Measurements from ENCODE around the gene MBP.

Gene MBP

DNA sequence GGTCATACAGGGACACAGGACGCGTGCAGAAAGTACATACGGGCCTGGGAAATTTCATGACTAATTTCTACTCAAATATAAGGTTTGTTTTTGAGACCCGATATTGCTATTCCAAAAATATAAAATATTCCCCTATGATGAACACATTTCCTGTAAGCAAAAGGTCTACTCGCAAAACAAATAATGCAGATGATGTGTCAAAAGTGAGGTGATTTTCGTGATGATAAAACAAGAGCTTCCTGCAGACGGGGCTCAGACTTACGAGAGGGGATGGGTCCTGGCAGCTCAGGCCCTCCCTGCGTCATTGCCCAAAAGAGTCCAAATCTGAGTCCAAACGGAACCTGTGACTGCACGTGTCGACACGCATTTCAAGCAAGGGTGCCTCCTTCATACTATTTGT is 62.7 kb downstream of the MBP start:
- no peak for TF ChIP-seq CTCF (conservative IDR thresholded peaks at IDR 0.05)
- no peak overlapping the region for H3K27ac ChIP-seq

DNA sequence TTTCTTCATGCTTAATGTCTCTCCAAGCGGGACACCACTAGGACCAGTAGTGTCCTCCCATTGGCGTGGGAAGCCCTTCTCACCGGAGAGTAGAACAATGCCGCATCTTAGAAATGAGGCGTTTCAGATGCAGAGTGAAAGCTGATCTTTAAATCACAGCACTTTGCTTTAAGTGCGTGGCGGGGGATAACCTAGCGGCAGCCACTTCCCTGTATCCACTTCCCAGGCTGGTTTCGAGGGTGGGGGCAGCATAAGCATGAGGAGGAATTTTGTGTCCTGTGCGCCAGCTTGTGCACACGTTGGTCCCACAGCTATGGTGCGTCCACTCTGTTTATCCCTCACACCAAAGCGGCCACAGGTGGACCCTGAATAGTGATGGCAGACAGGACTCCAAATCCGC is 63.1 kb downstream of the MBP start:
- H3K27ac ChIP-seq = no peak overlapping the region
- no peak for TF ChIP-seq CTCF (conservative IDR thresholded peaks at IDR 0.05)

DNA sequence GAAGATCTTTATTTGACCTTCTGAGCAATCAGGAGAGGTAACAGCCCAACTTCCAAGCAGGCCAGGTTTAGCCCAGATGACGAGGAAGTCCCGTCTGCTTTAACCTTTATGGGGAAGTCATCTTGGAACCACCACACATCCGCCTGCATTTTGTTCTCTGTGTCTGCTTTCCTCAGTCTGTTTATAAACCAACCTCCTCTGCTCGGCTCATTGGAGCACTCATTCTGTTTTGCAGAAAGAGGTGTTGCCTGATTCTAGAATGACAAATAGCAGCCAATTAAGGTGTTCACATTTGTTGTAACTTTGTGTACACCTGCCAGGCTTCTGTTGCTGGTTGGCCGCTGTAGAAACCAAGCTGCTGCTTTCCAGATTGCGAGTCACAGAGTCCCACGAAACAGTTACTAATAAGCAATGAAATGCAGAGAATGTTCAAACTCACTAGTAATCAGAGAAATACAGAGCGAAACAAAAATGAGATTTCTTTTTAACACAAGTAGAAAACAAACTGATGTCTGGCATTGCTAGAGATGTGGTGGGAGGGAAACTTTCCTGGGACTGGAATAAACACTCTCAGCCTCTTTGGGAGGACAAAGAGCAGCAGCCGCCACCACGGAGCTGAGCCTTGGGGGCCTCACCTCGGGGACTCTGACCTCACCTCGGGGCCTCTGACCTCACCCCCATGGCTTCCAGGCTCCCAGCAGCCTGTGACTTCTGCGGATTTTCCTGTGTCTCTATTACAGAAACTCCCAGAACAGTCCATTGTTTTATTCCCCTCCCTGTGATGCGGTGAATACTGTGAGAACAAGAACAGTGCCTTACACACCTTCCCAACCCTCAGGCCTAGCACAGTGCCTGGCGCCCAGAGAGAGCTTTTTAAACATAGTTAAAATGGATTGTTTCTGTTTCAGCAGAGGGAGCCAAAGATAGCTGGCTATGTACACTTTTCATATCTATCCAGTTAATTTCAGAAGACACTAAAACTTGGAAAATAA is 64.0 kb downstream of the MBP start:
- TF ChIP-seq CTCF (conservative IDR thresholded peaks at IDR 0.05) = no peak
- H3K27ac ChIP-seq = no peak overlapping the region

- no peak overlapping the region for H3K27ac ChIP-seq
- TF ChIP-seq CTCF (conservative IDR thresholded peaks at IDR 0.05) = no peak
Measured at GRCh38 chr18:77067291-77068061, 65.1 kb downstream of the MBP start.

GRCh38 chr18:77066689-77067088 is 65.9 kb downstream of the MBP start:
- TF ChIP-seq CTCF (conservative IDR thresholded peaks at IDR 0.05) = no peak

DNA sequence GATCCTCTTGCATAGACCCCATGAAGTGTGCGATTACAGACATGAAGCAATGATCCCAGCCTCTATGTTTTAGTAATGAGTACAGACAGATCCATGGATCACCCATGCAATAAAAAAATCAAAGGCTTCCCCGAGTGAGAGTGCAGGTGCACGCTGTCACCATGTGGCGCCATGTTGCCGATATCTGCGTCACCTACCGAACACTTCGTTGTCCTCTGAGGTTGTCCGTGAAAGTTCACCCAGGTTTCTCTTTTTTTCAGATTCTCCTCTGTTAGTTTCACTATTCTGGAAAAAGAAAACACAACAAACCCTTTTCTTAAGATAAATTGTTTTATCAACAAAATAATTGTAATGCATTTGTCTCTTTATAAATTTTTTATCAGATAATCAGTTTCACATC is 66.5 kb downstream of the MBP start:
- H3K27ac ChIP-seq = no peak overlapping the region
- no peak for TF ChIP-seq CTCF (conservative IDR thresholded peaks at IDR 0.05)

More at GRCh38 chr18:77066689-77067088, 65.9 kb downstream of the MBP start:
- H3K27ac ChIP-seq = no peak overlapping the region
